ENCODE measurements around the gene OCIAD1. TPM values are rescaled to one million over a fixed set of nuclear protein-coding genes. Genes with fewer than 3 reads are reported as not detected.

The OCIAD1 gene
- total and polyA plus RNA-seq, 2 of the 13 experiments (the other 11 are each of a cell fraction or from before 2014, with no cell fraction given): 67.3 to 74.9 TPM

DNA sequence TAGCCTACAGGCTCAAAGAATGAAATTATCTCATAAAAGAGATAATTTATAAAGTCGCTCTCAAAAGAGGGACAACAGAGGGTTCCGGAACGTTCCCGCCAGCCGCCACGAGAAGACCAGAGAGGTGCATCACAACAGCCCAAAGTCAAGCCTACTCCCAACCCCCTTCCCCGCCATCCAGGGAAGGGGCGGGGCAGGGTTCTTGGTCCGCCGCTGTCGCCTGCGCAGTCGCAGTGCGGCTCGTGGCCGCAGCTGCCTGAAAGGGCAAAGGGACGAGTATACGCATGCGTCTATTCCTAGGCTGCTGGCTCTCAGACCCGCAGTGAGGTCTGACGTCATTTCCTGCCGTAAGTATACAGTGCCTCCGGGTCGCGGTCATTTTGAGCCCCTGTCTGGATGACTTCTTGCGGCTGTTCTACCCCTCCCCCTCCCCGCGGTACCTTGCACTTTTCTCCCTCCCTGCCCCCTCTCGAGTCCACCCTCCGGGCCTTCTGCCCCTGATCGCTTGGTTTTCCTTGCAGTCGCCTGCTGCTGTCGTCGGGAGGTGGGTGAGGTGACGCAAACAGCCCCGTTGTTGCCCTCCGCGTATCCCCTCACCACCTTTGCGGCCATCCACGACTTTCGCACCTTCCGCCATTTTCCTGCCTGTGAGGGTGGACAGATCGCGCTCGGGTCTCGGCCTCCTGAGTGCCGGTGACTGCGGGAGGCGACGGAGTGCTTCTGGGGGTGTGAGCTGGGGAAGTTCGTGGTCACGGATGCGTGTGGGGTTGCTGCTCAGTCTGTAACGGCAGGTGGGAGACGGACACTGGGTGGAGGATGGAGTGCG lies at the start of gene OCIAD1 (continued):
- TF ChIP-seq, protein P1, sequence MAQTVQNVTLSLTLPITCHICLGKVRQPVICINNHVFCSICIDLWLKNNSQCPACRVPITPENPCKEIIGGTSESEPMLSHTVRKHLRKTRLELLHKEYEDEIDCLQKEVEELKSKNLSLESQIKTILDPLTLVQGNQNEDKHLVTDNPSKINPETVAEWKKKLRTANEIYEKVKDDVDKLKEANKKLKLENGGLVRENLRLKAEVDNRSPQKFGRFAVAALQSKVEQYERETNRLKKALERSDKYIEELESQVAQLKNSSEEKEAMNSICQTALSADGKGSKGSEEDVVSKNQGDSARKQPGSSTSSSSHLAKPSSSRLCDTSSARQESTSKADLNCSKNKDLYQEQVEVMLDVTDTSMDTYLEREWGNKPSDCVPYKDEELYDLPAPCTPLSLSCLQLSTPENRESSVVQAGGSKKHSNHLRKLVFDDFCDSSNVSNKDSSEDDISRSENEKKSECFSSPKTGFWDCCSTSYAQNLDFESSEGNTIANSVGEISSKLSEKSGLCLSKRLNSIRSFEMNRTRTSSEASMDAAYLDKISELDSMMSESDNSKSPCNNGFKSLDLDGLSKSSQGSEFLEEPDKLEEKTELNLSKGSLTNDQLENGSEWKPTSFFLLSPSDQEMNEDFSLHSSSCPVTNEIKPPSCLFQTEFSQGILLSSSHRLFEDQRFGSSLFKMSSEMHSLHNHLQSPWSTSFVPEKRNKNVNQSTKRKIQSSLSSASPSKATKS (CRISPR knock-in tag; IDR thresholded peaks at IDR 0.05): no peak
- TF ChIP-seq EHMT2 (IDR thresholded peaks at IDR 0.05; ENCODE audit: borderline replicate concordance, low read depth, low read length) (no peak), ZNF230 (CRISPR knock-in tag; IDR thresholded peaks at IDR 0.05) (no peak), SIN3B (IDR thresholded peaks at IDR 0.05; ENCODE audit: low read length) (0 out of 2 replicates have a peak, but pooled peaks have one; percentile 35), ZBTB43 (CRISPR knock-in tag; conservative IDR thresholded peaks at IDR 0.05) (no peak), TEAD3 (CRISPR knock-in tag; optimal IDR thresholded peaks at IDR 0.05; ENCODE audit: borderline replicate concordance) (no peak), RERE (CRISPR knock-in tag; IDR thresholded peaks at IDR 0.05; ENCODE audit: low read depth) (no peak), SRSF1 (optimal IDR thresholded peaks at IDR 0.05; ENCODE audit: low read depth, low read length) (peak; percentile 32), HNF4A (CRISPR knock-in tag; IDR thresholded peaks at IDR 0.05) (no peak; the same call in 1 of the 2 replicates), ZNF430 (CRISPR knock-in tag; IDR thresholded peaks at IDR 0.05) (no peak), ZNF607 (CRISPR knock-in tag; IDR thresholded peaks at IDR 0.05; ENCODE audit: borderline replicate concordance) (no peak), SNAPC5 (CRISPR knock-in tag; IDR thresholded peaks at IDR 0.05; ENCODE audit: borderline replicate concordance) (no peak), ZNF713 (CRISPR knock-in tag; IDR thresholded peaks at IDR 0.05) (no peak)
- TF ChIP-seq, protein P2, sequence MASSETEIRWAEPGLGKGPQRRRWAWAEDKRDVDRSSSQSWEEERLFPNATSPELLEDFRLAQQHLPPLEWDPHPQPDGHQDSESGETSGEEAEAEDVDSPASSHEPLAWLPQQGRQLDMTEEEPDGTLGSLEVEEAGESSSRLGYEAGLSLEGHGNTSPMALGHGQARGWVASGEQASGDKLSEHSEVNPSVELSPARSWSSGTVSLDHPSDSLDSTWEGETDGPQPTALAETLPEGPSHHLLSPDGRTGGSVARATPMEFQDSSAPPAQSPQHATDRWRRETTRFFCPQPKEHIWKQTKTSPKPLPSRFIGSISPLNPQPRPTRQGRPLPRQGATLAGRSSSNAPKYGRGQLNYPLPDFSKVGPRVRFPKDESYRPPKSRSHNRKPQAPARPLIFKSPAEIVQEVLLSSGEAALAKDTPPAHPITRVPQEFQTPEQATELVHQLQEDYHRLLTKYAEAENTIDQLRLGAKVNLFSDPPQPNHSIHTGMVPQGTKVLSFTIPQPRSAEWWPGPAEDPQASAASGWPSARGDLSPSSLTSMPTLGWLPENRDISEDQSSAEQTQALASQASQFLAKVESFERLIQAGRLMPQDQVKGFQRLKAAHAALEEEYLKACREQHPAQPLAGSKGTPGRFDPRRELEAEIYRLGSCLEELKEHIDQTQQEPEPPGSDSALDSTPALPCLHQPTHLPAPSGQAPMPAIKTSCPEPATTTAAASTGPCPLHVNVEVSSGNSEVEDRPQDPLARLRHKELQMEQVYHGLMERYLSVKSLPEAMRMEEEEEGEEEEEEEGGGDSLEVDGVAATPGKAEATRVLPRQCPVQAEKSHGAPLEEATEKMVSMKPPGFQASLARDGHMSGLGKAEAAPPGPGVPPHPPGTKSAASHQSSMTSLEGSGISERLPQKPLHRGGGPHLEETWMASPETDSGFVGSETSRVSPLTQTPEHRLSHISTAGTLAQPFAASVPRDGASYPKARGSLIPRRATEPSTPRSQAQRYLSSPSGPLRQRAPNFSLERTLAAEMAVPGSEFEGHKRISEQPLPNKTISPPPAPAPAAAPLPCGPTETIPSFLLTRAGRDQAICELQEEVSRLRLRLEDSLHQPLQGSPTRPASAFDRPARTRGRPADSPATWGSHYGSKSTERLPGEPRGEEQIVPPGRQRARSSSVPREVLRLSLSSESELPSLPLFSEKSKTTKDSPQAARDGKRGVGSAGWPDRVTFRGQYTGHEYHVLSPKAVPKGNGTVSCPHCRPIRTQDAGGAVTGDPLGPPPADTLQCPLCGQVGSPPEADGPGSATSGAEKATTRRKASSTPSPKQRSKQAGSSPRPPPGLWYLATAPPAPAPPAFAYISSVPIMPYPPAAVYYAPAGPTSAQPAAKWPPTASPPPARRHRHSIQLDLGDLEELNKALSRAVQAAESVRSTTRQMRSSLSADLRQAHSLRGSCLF (CRISPR knock-in tag; IDR thresholded peaks at IDR 0.05; ENCODE audit: borderline replicate concordance): no peak
